ENCODE data around the gene GJA9.

DNA sequence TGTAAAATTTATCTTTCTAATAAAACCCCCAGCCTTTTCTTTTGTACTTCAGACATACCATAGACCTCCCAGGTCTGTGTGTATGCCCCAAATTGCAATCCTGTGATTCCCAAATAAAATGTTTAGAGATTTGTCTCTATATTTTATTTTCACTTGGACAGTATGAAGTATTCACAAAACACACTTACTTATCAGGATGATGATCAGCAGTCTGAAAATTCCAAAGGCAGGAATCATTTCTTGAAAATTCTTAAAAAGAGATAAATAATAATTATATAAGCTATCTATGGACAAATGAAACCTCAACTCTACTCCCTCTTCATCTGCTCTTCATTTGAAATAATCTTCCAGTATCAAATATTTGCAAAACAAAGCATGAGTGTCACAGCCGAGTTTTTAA is 11.6 kb upstream of the GJA9 start:
- TF ChIP-seq POLR2A (IDR thresholded peaks at IDR 0.05) (no peak), POLR2AphosphoS5 (IDR thresholded peaks at IDR 0.05) (no peak)
- TF ChIP-seq, protein P1, sequence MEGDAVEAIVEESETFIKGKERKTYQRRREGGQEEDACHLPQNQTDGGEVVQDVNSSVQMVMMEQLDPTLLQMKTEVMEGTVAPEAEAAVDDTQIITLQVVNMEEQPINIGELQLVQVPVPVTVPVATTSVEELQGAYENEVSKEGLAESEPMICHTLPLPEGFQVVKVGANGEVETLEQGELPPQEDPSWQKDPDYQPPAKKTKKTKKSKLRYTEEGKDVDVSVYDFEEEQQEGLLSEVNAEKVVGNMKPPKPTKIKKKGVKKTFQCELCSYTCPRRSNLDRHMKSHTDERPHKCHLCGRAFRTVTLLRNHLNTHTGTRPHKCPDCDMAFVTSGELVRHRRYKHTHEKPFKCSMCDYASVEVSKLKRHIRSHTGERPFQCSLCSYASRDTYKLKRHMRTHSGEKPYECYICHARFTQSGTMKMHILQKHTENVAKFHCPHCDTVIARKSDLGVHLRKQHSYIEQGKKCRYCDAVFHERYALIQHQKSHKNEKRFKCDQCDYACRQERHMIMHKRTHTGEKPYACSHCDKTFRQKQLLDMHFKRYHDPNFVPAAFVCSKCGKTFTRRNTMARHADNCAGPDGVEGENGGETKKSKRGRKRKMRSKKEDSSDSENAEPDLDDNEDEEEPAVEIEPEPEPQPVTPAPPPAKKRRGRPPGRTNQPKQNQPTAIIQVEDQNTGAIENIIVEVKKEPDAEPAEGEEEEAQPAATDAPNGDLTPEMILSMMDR (IDR thresholded peaks at IDR 0.05), result no peak
